Measurements from ENCODE around the gene ARSB. TPM values are rescaled to one million over a fixed set of nuclear protein-coding genes. Genes with fewer than 3 reads are reported as not detected.

ARSB gene
- total RNA-seq: 10 to 100 TPM in 1 of 4 donors, 1 to 10 TPM in 3; 4.2 to 10.7 (median 7.3) TPM

GRCh38 chr5:78985116-78985724, at the start of gene ARSB:
Gene ARSB, minus strand, starts transcription at chr5:78985310. Its CDS starts 62 bp downstream, at chr5:78985248.
- no peaks in the 10 kb centered on the region for H3K27me3 ChIP-seq
- no peaks in the 10 kb centered on the region for H3K9me3 ChIP-seq
- peak within 1 kb of the TSS; percentile 94 to 99 (median 96) for H3K27ac ChIP-seq
- H3K4me1 ChIP-seq: peaks cover 0 to 12% (median 0%) of the 10 kb centered on the region in 4 donors
- peak within 1 kb of the TSS; percentile 75 to 97 (median 88) for H3K4me3 ChIP-seq
- no peaks in the 10 kb centered on the region for H3K36me3 ChIP-seq
- TF ChIP-seq CTCF (IDR thresholded peaks at IDR 0.05) (no peak), POLR2A (IDR thresholded peaks at IDR 0.05) (peak in 1 of 2 donors; percentile 11)
- DNase-seq: peak in 2 of 3 donors; percentile 53 to 76

- no peak for DNase-seq
- Histone ChIP-seq H3K27me3 (no peaks in the 10 kb centered on the region), H3K27ac (no peak overlapping the region), H3K4me3 (no peak overlapping the region), H3K4me1 (no peaks in the 10 kb centered on the region), H3K9me3 (peaks cover 0 to 4% (median 0%) of the 10 kb centered on the region in 4 donors), H3K36me3 (no peaks in the 10 kb centered on the region)
- TF ChIP-seq POLR2A (IDR thresholded peaks at IDR 0.05): no peak
- no peak for TF ChIP-seq CTCF (IDR thresholded peaks at IDR 0.05)
Measured at GRCh38 chr5:79032782-79033181, 47.7 kb upstream of the ARSB start.

- no peaks in the 10 kb centered on the region for H3K36me3 ChIP-seq
- peaks cover 0 to 4% (median 0%) of the 10 kb centered on the region in 4 donors for H3K9me3 ChIP-seq
- H3K4me1 ChIP-seq: no peaks in the 10 kb centered on the region
- TF ChIP-seq CTCF (IDR thresholded peaks at IDR 0.05): no peak
- no peak for TF ChIP-seq POLR2A (IDR thresholded peaks at IDR 0.05)
- no peaks in the 10 kb centered on the region for H3K27me3 ChIP-seq
- H3K4me3 ChIP-seq: no peak overlapping the region
- DNase-seq: no peak
- no peak overlapping the region for H3K27ac ChIP-seq
Measured at GRCh38 chr5:79032031-79032695, 47.1 kb upstream of the ARSB start.

- no peak overlapping the region for H3K27ac ChIP-seq
- no peak for DNase-seq
- no peaks in the 10 kb centered on the region for H3K36me3 ChIP-seq
Measured at GRCh38 chr5:79031485-79031867, 46.4 kb upstream of the ARSB start.

More at GRCh38 chr5:79031485-79031867, 46.4 kb upstream of the ARSB start:
- no peak overlapping the region for H3K4me3 ChIP-seq
- no peaks in the 10 kb centered on the region for H3K9me3 ChIP-seq
- no peak for TF ChIP-seq POLR2A (IDR thresholded peaks at IDR 0.05)
- TF ChIP-seq CTCF (IDR thresholded peaks at IDR 0.05): no peak
- H3K4me1 ChIP-seq: no peaks in the 10 kb centered on the region
- H3K27me3 ChIP-seq: no peaks in the 10 kb centered on the region
